HFFc6 (cell line): ENCODE data around the gene TBXAS1. TPM values are rescaled to one million over a fixed set of nuclear protein-coding genes. Genes with fewer than 3 reads are reported as not detected.
"Not testable (repeated sequence)": the region's sequence is repeated elsewhere in the genome, so short reads cannot be mapped to it uniquely, and the experiment has no call there.

Source experiments
- DNase-seq: peaks from one replicate; pipeline ENCODE4 v3.0.0-alpha.2; 2018
- H3K27ac Mint-ChIP-seq: 2 replicates; pipeline ENCODE4 v1.8.0; 2020; ENCODE audit warnings: mild to moderate bottlenecking, mixed read lengths
- H3K27me3 Mint-ChIP-seq: 2 replicates; pipeline ENCODE4 v1.8.0; 2021; ENCODE audit warnings: mild to moderate bottlenecking, moderate library complexity, mixed read lengths; ENCODE audit not compliant: insufficient read depth
- H3K36me3 Mint-ChIP-seq: 2 replicates; pipeline ENCODE4 v1.8.0; 2021; ENCODE audit warnings: low read depth, mixed read lengths
- H3K4me1 Mint-ChIP-seq: 2 replicates; pipeline ENCODE4 v1.8.0; 2020; ENCODE audit warnings: low read depth, mixed read lengths
- H3K4me3 Mint-ChIP-seq: 2 replicates; pipeline ENCODE4 v1.8.0; 2020; ENCODE audit warnings: mild to moderate bottlenecking, moderate library complexity, mixed read lengths
- H3K9me3 Mint-ChIP-seq: 2 replicates; pipeline ENCODE4 v1.8.0; 2020; ENCODE audit warnings: mild to moderate bottlenecking, mixed read lengths
- total RNA-seq, 6 experiments: library from RNA; stranded (reverse); fragmentation: NEBNext Ultra II Directional; extraction: Animal tissue kit (Norgen Biotek cat#: 25700); gene quantifications; 2 replicates in 1 of 6; 3 replicates in 5 of 6; pipeline ENCODE4 v1.2.3, GENCODE V29; 2021
- TF ChIP-seq, protein P1 (sequence below): fragments of 200-600 bp; sonication (generic); IDR thresholded peaks from 2 replicates; pipeline ENCODE4 v1.5.0; 2021; ENCODE audit warnings: antibody characterized with exemption, mild to moderate bottlenecking

Gene TBXAS1
- total RNA-seq, 6 experiments from 2014 or later, result 0.47 to 1.8 (median 1.0) TPM

DNA sequence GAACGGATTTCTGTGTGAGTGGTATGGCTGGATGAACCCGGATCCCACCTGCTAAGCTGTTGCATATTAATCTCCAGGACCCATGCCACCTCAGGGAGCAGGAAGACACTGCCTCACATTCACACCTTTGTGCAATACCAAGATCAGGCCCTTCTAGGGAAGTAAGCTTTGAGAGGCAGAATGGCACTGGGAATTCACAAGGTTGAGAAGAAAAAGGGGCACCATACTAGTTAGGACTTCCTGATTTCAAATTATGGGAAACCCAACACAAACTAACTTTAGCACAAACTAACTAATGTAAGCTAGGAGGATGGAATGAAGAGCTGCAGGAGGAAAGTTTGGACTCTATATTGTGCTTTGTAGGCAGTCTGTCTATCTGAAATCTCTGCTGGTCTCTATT lies 71.3 kb downstream of the TBXAS1 start:
- no peaks in the 10 kb centered on the region for H3K4me1 Mint-ChIP-seq
- TF ChIP-seq, protein P1, sequence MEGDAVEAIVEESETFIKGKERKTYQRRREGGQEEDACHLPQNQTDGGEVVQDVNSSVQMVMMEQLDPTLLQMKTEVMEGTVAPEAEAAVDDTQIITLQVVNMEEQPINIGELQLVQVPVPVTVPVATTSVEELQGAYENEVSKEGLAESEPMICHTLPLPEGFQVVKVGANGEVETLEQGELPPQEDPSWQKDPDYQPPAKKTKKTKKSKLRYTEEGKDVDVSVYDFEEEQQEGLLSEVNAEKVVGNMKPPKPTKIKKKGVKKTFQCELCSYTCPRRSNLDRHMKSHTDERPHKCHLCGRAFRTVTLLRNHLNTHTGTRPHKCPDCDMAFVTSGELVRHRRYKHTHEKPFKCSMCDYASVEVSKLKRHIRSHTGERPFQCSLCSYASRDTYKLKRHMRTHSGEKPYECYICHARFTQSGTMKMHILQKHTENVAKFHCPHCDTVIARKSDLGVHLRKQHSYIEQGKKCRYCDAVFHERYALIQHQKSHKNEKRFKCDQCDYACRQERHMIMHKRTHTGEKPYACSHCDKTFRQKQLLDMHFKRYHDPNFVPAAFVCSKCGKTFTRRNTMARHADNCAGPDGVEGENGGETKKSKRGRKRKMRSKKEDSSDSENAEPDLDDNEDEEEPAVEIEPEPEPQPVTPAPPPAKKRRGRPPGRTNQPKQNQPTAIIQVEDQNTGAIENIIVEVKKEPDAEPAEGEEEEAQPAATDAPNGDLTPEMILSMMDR, result no peak
- no peak for DNase-seq
- no peak overlapping the region for H3K27ac Mint-ChIP-seq
- no peak overlapping the region for H3K4me3 Mint-ChIP-seq
- peaks cover 46% of the 10 kb centered on the region for H3K27me3 Mint-ChIP-seq
- no peaks in the 10 kb centered on the region for H3K36me3 Mint-ChIP-seq
- H3K9me3 Mint-ChIP-seq, result no peaks in the 10 kb centered on the region

DNA sequence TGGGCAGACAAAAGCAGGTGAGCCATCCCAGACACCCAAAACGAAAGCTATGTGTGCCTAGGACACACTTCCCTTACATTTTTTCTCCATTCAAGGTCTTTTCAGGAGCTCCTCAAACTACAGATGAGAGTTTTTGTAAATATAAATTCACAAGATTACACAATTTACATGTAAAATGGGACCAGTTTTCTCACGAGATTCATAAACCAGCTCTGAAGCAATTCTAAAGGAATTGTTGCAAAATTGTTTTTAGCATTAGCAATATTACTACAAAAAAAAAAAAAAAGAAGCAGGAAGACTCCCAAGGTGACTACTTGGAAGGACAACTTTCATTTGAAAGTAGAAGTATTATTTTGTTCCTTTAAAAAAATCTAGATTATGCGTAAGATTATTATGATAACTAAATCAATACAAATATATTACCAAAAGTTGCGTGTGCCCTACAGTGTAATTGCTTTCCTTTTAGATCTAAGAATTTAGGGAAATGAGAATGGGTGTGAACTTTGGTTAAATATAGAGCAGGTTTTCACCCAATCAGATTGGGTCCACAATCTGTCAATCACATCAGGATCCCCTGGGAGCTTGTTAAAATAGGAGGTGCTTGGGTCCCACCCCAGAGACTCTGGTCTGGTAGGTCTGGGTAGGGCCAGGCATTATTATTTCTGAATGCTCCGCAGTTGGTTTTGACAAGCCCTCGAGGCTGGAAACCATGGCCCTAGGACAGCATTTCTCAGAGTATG lies 72.2 kb downstream of the TBXAS1 start:
- TF ChIP-seq, protein P1, result no peak
- Mint-ChIP-seq H3K4me1 (no peaks in the 10 kb centered on the region), H3K27ac (no peak overlapping the region), H3K27me3 (peaks cover 42% of the 10 kb centered on the region), H3K36me3 (no peaks in the 10 kb centered on the region), H3K9me3 (no peaks in the 10 kb centered on the region), H3K4me3 (no peak overlapping the region)
- no peak for DNase-seq

DNA sequence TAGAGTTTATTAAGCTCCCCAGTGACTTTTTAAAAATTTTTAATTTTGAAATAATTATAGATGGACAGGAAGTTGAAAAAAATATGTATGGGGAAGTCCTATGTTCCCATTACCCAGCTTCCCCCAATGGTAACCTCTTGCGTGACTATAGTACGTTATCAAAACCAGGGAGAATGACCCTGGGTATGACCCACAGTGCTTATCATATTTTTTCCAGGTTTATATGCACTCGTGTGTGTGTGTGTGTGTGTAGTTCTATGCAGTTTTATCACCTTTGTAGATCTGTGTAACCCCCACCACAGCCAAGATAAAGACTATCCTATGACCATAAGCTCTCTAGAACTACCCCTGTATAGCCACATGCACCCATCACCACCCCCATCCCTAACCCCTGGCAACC lies 72.8 kb downstream of the TBXAS1 start:
- no peak overlapping the region for H3K27ac Mint-ChIP-seq
- DNase-seq, result no peak
- H3K27me3 Mint-ChIP-seq, result peaks cover 41% of the 10 kb centered on the region
- TF ChIP-seq, protein P1, result no peak
- H3K36me3 Mint-ChIP-seq, result no peaks in the 10 kb centered on the region
- no peaks in the 10 kb centered on the region for H3K9me3 Mint-ChIP-seq
- H3K4me3 Mint-ChIP-seq, result no peak overlapping the region
- H3K4me1 Mint-ChIP-seq, result no peaks in the 10 kb centered on the region

DNA sequence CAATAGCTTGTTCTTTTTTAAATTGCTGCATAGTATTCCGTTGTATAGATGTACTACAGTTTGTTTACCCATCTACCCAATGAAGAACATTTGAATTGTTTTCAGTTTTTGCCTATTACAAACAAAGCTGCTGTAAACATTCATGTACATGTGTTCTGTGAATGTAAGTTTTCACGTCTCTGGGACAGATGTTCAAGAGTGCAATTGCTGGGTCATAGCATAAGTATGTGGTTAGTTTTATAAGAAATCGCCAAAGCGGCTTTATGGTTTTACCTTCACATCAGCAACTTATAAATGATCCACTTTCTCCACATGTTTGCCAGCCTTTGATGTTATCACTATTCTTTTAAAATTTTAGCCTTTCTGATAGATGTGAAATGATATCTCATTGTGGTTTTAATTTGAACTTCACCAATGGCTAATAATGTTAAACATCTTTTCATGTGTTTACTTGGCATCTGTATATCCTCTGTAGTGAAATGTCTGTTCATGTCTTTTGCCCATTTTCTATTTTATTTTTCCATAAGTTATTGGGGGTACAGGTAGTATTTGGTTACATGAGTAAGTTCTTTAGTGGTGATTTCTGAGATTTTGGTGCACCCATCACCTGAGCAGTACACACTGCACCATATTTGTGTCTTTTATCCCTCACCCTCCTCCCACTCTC lies 73.5 kb downstream of the TBXAS1 start:
- no peak for DNase-seq
- Mint-ChIP-seq H3K4me1 (no peaks in the 10 kb centered on the region), H3K27me3 (peaks cover 39% of the 10 kb centered on the region), H3K9me3 (no peaks in the 10 kb centered on the region), H3K4me3 (no peak overlapping the region), H3K27ac (no peak overlapping the region), H3K36me3 (no peaks in the 10 kb centered on the region)
- TF ChIP-seq, protein P1, result no peak

DNA sequence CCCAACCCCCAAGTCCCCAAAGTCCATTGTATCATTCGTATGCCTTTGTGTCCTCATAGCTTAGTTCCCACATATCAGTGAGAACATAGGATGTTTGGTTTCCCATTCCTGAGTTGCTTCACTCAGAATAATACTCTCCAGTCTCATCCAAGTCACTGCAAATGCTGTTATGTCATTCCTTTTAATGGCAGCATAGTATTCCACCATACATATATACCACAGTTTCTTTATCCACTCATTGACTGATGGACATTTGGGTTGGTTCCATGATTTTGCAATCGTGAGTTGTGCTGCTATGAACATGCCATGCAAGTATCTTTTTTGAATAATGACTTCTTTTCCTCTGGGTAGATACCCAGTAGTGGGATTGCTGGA lies 74.0 kb downstream of the TBXAS1 start:
- not testable (repeated sequence) for H3K9me3 Mint-ChIP-seq, H3K4me1 Mint-ChIP-seq, H3K27ac Mint-ChIP-seq, DNase-seq, H3K4me3 Mint-ChIP-seq, H3K36me3 Mint-ChIP-seq
- H3K27me3 Mint-ChIP-seq, result peaks cover 37% of the 10 kb centered on the region

DNA sequence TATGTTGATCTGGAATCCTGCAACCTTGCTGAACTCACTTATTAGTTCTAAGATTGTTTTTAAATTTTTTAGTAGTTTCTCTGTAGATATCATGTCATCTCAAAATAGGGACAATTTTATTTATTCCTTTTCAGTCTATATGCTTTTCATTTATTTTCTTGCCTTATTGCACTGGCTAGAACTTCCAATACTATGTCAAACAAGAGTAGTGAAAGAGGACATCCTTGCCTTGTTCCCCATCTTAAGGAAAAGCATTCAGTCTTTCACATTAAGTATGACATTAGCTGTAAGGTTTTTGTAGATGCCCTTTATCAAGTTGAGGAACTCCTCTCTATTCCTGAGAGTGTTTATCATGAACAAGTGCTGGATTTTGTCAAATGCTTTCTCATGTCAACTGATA lies 77.8 kb downstream of the TBXAS1 start:
- no peak overlapping the region for H3K27ac Mint-ChIP-seq
- TF ChIP-seq, protein P1, result no peak
- no peaks in the 10 kb centered on the region for H3K36me3 Mint-ChIP-seq
- H3K4me3 Mint-ChIP-seq, result no peak overlapping the region
- peaks cover 23% of the 10 kb centered on the region for H3K27me3 Mint-ChIP-seq
- peaks cover 8% of the 10 kb centered on the region for H3K4me1 Mint-ChIP-seq
- no peaks in the 10 kb centered on the region for H3K9me3 Mint-ChIP-seq
- DNase-seq, result no peak
